ENCODE results near the gene NUP50. TPM values are rescaled to one million over a fixed set of nuclear protein-coding genes. Genes with fewer than 3 reads are reported as not detected.

NUP50 gene
- total RNA-seq, 2 donors from 2014 or later, result 162 to 184 TPM

GRCh38 chr22:45142376-45142775 lies 21.3 kb upstream of the NUP50 start:
- H3K36me3 Mint-ChIP-seq (ENCODE audit: insufficient read depth in 2 of 2), result peaks cover 4 to 6% of the 10 kb centered on the region in 2 donors
- DNase-seq, result no peak
- H3K4me1 Mint-ChIP-seq (ENCODE audit: low read depth), result no peaks in the 10 kb centered on the region
- H3K27ac Mint-ChIP-seq, result no peak overlapping the region
- no peaks in the 10 kb centered on the region for H3K27me3 Mint-ChIP-seq (ENCODE audit: low read depth)
- ATAC-seq (replicated peaks in 1 of 2), result no peak
- no peak overlapping the region for H3K4me3 Mint-ChIP-seq
- H3K9me3 Mint-ChIP-seq, result peaks cover 0 to 1% of the 10 kb centered on the region in 2 donors

DNA sequence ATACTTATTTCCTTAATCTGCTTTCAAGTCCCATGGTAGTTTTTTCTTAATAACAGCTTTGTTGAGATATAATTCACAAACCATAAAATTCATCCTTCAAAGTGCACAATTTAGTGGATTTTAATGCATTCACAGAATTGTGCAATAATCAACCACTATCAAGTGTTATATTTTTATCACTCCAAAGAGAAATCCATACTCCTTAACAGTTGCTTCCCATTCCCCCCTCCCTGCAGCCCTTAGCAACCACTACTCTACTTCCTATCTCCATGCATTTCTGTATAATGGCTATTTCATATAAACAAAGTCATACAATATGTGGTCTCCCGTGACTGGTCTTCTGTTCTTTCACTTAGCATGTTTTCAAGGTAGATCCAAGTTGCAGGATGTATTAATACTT lies 18.8 kb upstream of the NUP50 start:
- Mint-ChIP-seq H3K27ac (no peak overlapping the region), H3K36me3 (ENCODE audit: insufficient read depth in 2 of 2) (peaks cover 8 to 9% of the 10 kb centered on the region in 2 donors), H3K4me3 (no peak overlapping the region)

GRCh38 chr22:45149671-45150070 lies 14.1 kb upstream of the NUP50 start:
- ATAC-seq (replicated peaks in 1 of 2), result no peak
- H3K9me3 Mint-ChIP-seq, result peaks cover 0 to 1% of the 10 kb centered on the region in 2 donors
- no peak overlapping the region for H3K27ac Mint-ChIP-seq
- H3K4me1 Mint-ChIP-seq (ENCODE audit: low read depth), result no peaks in the 10 kb centered on the region
- DNase-seq, result no peak
- peaks cover 5 to 6% of the 10 kb centered on the region in 2 donors for H3K36me3 Mint-ChIP-seq (ENCODE audit: insufficient read depth in 2 of 2)
- H3K27me3 Mint-ChIP-seq (ENCODE audit: low read depth), result no peaks in the 10 kb centered on the region
- H3K4me3 Mint-ChIP-seq, result no peak overlapping the region

More for the DNA sequence above, 18.8 kb upstream of the NUP50 start:
- ATAC-seq (replicated peaks in 1 of 2) (no peak), DNase-seq (no peak)
- Mint-ChIP-seq H3K9me3 (peaks cover 0 to 1% of the 10 kb centered on the region in 2 donors), H3K27me3 (ENCODE audit: low read depth) (no peaks in the 10 kb centered on the region), H3K4me1 (ENCODE audit: low read depth) (no peaks in the 10 kb centered on the region)

DNA sequence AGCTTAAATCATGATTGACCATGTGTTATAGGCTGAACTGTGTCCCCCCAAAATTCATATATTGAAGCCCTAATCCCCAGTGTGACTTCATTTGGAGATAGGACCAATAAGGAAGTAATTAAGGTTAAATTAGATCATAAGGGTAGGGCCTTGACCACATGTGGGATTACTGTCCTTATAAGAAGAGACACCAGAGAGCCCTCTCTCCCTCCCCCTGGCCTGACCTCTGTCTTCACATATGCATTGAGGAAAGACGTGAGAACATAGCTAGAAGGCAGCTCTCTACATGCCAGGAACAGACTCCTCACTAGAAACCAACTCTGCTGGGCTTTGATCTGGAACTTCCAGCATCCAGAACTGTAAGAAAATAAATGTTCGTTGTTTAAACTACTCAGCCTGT lies 13.6 kb upstream of the NUP50 start:
- ATAC-seq (replicated peaks in 1 of 2) (no peak), DNase-seq (no peak)
- Mint-ChIP-seq H3K36me3 (ENCODE audit: insufficient read depth in 2 of 2) (peaks cover 6% of the 10 kb centered on the region in 2 donors), H3K4me1 (ENCODE audit: low read depth) (no peaks in the 10 kb centered on the region), H3K27me3 (ENCODE audit: low read depth) (no peaks in the 10 kb centered on the region), H3K9me3 (peaks cover 0 to 1% of the 10 kb centered on the region in 2 donors), H3K27ac (peak overlapping the region; percentile 39), H3K4me3 (no peak overlapping the region)

DNA sequence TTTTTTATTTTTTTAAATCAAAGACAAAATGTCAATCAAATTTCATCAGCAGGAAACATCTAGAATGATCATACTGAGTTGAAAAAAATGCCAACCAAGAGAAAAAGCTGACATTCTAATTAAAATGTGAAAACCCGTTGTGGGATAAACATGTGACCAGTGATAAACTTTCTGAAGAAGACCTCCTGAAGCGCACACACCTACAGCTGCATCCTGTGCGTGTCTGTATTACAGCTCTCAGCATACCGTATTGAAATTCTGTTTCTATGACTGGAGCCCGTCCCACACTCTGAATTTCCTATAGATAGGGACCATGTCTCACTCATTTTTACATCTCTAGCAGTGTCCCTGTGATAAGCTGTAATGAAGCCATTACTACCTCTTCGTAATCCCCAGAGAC lies 12.2 kb upstream of the NUP50 start:
- H3K27me3 Mint-ChIP-seq (ENCODE audit: low read depth), result no peaks in the 10 kb centered on the region
- DNase-seq (no peak), ATAC-seq (replicated peaks in 1 of 2) (no peak)
- no peak overlapping the region for H3K27ac Mint-ChIP-seq
- H3K4me3 Mint-ChIP-seq, result no peak overlapping the region
- H3K9me3 Mint-ChIP-seq, result no peaks in the 10 kb centered on the region
- peaks cover 6% of the 10 kb centered on the region in 2 donors for H3K36me3 Mint-ChIP-seq (ENCODE audit: insufficient read depth in 2 of 2)
- H3K4me1 Mint-ChIP-seq (ENCODE audit: low read depth), result no peaks in the 10 kb centered on the region

GRCh38 chr22:45154383-45154782 lies 9.3 kb upstream of the NUP50 start:
- no peaks in the 10 kb centered on the region for H3K27me3 Mint-ChIP-seq (ENCODE audit: low read depth)
- peaks cover 6 to 7% of the 10 kb centered on the region in 2 donors for H3K36me3 Mint-ChIP-seq (ENCODE audit: insufficient read depth in 2 of 2)
- H3K4me1 Mint-ChIP-seq (ENCODE audit: low read depth), result peaks cover 4% of the 10 kb centered on the region
- H3K27ac Mint-ChIP-seq, result no peak overlapping the region
- no peaks in the 10 kb centered on the region for H3K9me3 Mint-ChIP-seq
- no peak overlapping the region for H3K4me3 Mint-ChIP-seq
- DNase-seq (no peak), ATAC-seq (replicated peaks in 1 of 2) (no peak)

DNA sequence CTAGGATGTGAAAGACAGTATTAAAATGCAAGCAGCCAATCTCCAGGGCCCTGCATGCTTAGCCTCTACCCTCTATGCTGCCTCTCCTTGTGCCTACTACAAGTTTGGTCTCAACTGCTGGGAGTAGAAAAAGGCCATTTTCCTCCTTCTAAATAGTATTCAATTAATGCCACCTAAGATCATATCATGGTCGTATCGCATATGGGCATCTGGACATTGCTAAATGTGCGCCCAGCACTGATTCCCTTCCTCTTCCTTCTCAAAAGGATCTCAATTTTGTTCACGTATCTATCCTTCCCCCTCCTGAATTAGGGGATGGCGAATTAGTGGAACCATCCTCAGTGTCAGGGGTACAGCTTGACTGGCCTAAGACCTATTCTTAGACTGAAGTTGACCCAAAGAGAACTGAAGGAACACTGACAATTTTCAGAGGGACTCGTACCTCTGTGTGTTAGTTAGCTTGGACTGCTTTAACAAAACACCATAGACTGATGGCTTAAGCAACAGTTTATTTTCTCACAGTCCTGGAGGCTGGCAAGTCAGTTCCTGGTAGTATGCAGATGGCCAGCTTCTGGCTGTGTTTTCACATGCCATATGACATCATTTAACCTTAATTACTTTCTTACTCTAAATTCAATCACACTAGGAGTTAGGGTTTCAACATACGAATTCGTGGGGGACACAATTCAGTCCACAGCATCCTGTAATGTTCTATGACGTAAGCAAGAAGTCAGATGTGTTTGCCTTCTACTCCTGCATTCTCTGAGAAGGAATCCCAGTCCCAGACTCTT lies 8.5 kb upstream of the NUP50 start:
- H3K27ac Mint-ChIP-seq, result no peak overlapping the region
- H3K4me3 Mint-ChIP-seq, result no peak overlapping the region
- peaks cover 10% of the 10 kb centered on the region for H3K4me1 Mint-ChIP-seq (ENCODE audit: low read depth)
- DNase-seq (no peak), ATAC-seq (replicated peaks in 1 of 2) (no peak)
- H3K9me3 Mint-ChIP-seq, result no peaks in the 10 kb centered on the region
- H3K27me3 Mint-ChIP-seq (ENCODE audit: low read depth), result no peaks in the 10 kb centered on the region
- H3K36me3 Mint-ChIP-seq (ENCODE audit: insufficient read depth in 2 of 2), result peaks cover 4 to 7% of the 10 kb centered on the region in 2 donors

GRCh38 chr22:45157907-45158306 lies 5.8 kb upstream of the NUP50 start:
- Mint-ChIP-seq H3K4me1 (ENCODE audit: low read depth) (peaks cover 33% of the 10 kb centered on the region), H3K27ac (no peak overlapping the region), H3K36me3 (ENCODE audit: insufficient read depth in 2 of 2) (peaks cover 4 to 6% of the 10 kb centered on the region in 2 donors), H3K9me3 (no peaks in the 10 kb centered on the region), H3K4me3 (no peak overlapping the region), H3K27me3 (ENCODE audit: low read depth) (no peaks in the 10 kb centered on the region)
- no peak for ATAC-seq (replicated peaks in 1 of 2)
- DNase-seq, result no peak

- Mint-ChIP-seq H3K27me3 (ENCODE audit: low read depth) (no peaks in the 10 kb centered on the region), H3K36me3 (ENCODE audit: insufficient read depth in 2 of 2) (peaks cover 7 to 8% of the 10 kb centered on the region in 2 donors), H3K27ac (peak overlapping the region; percentile 73), H3K9me3 (no peaks in the 10 kb centered on the region), H3K4me3 (peak overlapping the region in 1 of 2 donors; percentile 53), H3K4me1 (ENCODE audit: low read depth) (peaks cover 33% of the 10 kb centered on the region)
- ATAC-seq (replicated peaks in 1 of 2) (no peak), DNase-seq (no peak)
Measured at GRCh38 chr22:45159652-45160462, 3.9 kb upstream of the NUP50 start.

- H3K36me3 Mint-ChIP-seq (ENCODE audit: insufficient read depth in 2 of 2), result peaks cover 7 to 9% of the 10 kb centered on the region in 2 donors
- no peaks in the 10 kb centered on the region for H3K27me3 Mint-ChIP-seq (ENCODE audit: low read depth)
- peaks cover 53% of the 10 kb centered on the region for H3K4me1 Mint-ChIP-seq (ENCODE audit: low read depth)
- H3K9me3 Mint-ChIP-seq, result no peaks in the 10 kb centered on the region
- DNase-seq (no peak), ATAC-seq (replicated peaks in 1 of 2) (no peak)
- H3K4me3 Mint-ChIP-seq, result peak overlapping the region; percentile 89 to 97
- peak overlapping the region; percentile 91 for H3K27ac Mint-ChIP-seq
Measured at GRCh38 chr22:45162531-45162930, 1.2 kb upstream of the NUP50 start.

DNA sequence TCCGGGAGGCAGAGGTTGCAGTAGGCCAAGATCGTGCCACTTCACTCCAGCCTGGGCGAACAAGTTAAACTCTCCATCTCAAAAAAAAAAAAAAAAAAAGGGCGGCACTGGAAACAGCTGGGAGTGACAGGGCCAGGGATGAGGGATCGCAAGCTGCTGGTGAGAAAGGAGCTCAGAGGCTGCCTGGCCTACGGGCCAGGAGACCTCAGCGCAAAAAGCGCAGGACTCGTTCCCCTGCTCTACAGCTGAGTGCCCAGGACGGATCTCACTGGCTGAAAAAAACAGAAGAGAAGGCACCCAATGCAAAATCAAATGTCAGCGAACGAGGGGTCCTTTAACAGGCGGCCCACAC lies 650 bp upstream of the NUP50 start:
- peak overlapping the region; percentile 89 to 97 for H3K4me3 Mint-ChIP-seq
- ATAC-seq (replicated peaks in 1 of 2), result peak; percentile 23 to 30
- H3K27me3 Mint-ChIP-seq (ENCODE audit: low read depth), result no peaks in the 10 kb centered on the region
- no peak for DNase-seq
- peak overlapping the region; percentile 82 for H3K27ac Mint-ChIP-seq
- peaks cover 53% of the 10 kb centered on the region for H3K4me1 Mint-ChIP-seq (ENCODE audit: low read depth)
- peaks cover 7 to 9% of the 10 kb centered on the region in 2 donors for H3K36me3 Mint-ChIP-seq (ENCODE audit: insufficient read depth in 2 of 2)
- no peaks in the 10 kb centered on the region for H3K9me3 Mint-ChIP-seq

GRCh38 chr22:45164270-45165088 lies 754 bp downstream of the NUP50 start:
- H3K9me3 Mint-ChIP-seq, result no peaks in the 10 kb centered on the region
- peaks cover 12 to 13% of the 10 kb centered on the region in 2 donors for H3K36me3 Mint-ChIP-seq (ENCODE audit: insufficient read depth in 2 of 2)
- H3K27ac Mint-ChIP-seq, result peak overlapping the region; percentile 97
- DNase-seq, result peak; percentile 32 to 51
- peak overlapping the region; percentile 95 to 97 for H3K4me3 Mint-ChIP-seq
- no peaks in the 10 kb centered on the region for H3K27me3 Mint-ChIP-seq (ENCODE audit: low read depth)
- peak; percentile 36 for ATAC-seq (replicated peaks in 1 of 2)
- H3K4me1 Mint-ChIP-seq (ENCODE audit: low read depth), result peaks cover 61% of the 10 kb centered on the region

DNA sequence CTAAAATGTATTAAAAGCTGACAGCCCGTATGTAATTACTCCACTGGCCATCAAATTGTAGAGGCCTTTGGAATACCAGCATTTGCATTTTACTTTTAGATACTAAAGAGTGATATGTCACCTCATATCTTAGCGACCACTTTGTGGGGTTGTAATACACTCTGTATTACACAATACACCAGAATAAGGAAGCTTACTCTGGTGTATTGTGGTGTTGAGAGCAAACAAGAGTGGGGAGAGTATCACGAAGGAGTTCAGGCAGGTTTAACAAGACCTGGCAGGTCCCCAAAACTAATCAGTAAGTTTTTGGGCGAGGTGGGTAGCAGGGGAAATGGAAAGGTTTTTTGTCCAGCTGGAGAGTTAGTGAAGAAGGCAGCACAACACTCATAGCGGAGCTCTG lies 3.2 kb downstream of the NUP50 start:
- Mint-ChIP-seq H3K27me3 (ENCODE audit: low read depth) (no peaks in the 10 kb centered on the region), H3K4me1 (ENCODE audit: low read depth) (peaks cover 64% of the 10 kb centered on the region), H3K36me3 (ENCODE audit: insufficient read depth in 2 of 2) (peaks cover 21 to 29% of the 10 kb centered on the region in 2 donors), H3K9me3 (no peaks in the 10 kb centered on the region), H3K4me3 (peak overlapping the region in 1 of 2 donors; percentile 39), H3K27ac (peak overlapping the region; percentile 61)
- DNase-seq (no peak), ATAC-seq (replicated peaks in 1 of 2) (no peak)
